Duodenal mucosa (tissue), 2 donors: Measurements from ENCODE around the gene LYZL4.

Source experiments
- H3K27ac ChIP-seq: one replicate; pipeline ENCODE4 v1.7.0; 2013; ENCODE audit warnings: low read depth, low read length
- H3K27me3 ChIP-seq, 2 donors: one replicate each; pipeline ENCODE4 v1.7.0; 2013; ENCODE audit warnings: low read length in 2 of 2, control low read depth in 1 of 2; ENCODE audit not compliant: insufficient read depth in 2 of 2, control insufficient read depth in 1 of 2
- H3K36me3 ChIP-seq, 2 donors: one replicate each; pipeline ENCODE4 v1.7.0; 2013; ENCODE audit warnings: low read length in 2 of 2, control low read depth in 1 of 2; ENCODE audit not compliant: insufficient read depth in 2 of 2, control insufficient read depth in 1 of 2
- H3K4me1 ChIP-seq, 2 donors: one replicate each; pipeline ENCODE4 v1.7.0; 2013; ENCODE audit warnings: low read length in 2 of 2, control low read depth in 1 of 2; ENCODE audit not compliant: insufficient read depth in 2 of 2, control insufficient read depth in 1 of 2
- H3K4me3 ChIP-seq, 2 donors: one replicate each; pipeline ENCODE4 v1.7.0; 2013; ENCODE audit warnings: low read length in 2 of 2, low read depth in 1 of 2
- H3K9ac ChIP-seq, 2 donors: one replicate each; pipeline ENCODE4 v1.7.0; 2013; ENCODE audit warnings: low read length in 2 of 2, low read depth in 1 of 2
- H3K9me3 ChIP-seq, 2 donors: one replicate each; pipeline ENCODE4 v1.7.0; 2013; ENCODE audit warnings: low read length in 2 of 2, control low read depth in 1 of 2; ENCODE audit not compliant: control insufficient read depth in 1 of 2

LYZL4 gene

GRCh38 chr3:42375121-42375800 is 35.1 kb downstream of the LYZL4 start:
- Histone ChIP-seq H3K4me1 (no peaks in the 10 kb centered on the region), H3K9ac (no peak overlapping the region), H3K27ac (no peak overlapping the region), H3K27me3 (no peaks in the 10 kb centered on the region), H3K9me3 (no peaks in the 10 kb centered on the region), H3K4me3 (no peak overlapping the region), H3K36me3 (no peaks in the 10 kb centered on the region)

GRCh38 chr3:42371776-42372175 is 38.6 kb downstream of the LYZL4 start:
- Histone ChIP-seq H3K27me3 (no peaks in the 10 kb centered on the region), H3K9ac (no peak overlapping the region), H3K27ac (no peak overlapping the region)

GRCh38 chr3:42369832-42370231 is 40.6 kb downstream of the LYZL4 start:
- Histone ChIP-seq H3K4me1 (peaks cover 0 to 3% of the 10 kb centered on the region in 2 donors), H3K27me3 (no peaks in the 10 kb centered on the region), H3K4me3 (no peak overlapping the region), H3K27ac (no peak overlapping the region), H3K9ac (no peak overlapping the region), H3K36me3 (no peaks in the 10 kb centered on the region), H3K9me3 (no peaks in the 10 kb centered on the region)

More at GRCh38 chr3:42371776-42372175, 38.6 kb downstream of the LYZL4 start:
- no peak overlapping the region for H3K4me3 ChIP-seq
- H3K9me3 ChIP-seq: no peaks in the 10 kb centered on the region
- H3K4me1 ChIP-seq: peaks cover 0 to 3% of the 10 kb centered on the region in 2 donors
- H3K36me3 ChIP-seq: no peaks in the 10 kb centered on the region

GRCh38 chr3:42369304-42369703 is 41.1 kb downstream of the LYZL4 start:
- Histone ChIP-seq H3K9ac (no peak overlapping the region), H3K4me3 (no peak overlapping the region), H3K27me3 (no peaks in the 10 kb centered on the region), H3K36me3 (no peaks in the 10 kb centered on the region), H3K4me1 (peaks cover 0 to 3% of the 10 kb centered on the region in 2 donors), H3K27ac (no peak overlapping the region), H3K9me3 (no peaks in the 10 kb centered on the region)

- no peaks in the 10 kb centered on the region for H3K36me3 ChIP-seq
- H3K27ac ChIP-seq: no peak overlapping the region
- H3K9me3 ChIP-seq: no peaks in the 10 kb centered on the region
- no peak overlapping the region for H3K4me3 ChIP-seq
- no peaks in the 10 kb centered on the region for H3K27me3 ChIP-seq
- H3K9ac ChIP-seq: no peak overlapping the region
- H3K4me1 ChIP-seq: peaks cover 0 to 3% of the 10 kb centered on the region in 2 donors
These were observed 41.5 kb downstream of the LYZL4 start for GRCh38 chr3:42368861-42369260.

- Histone ChIP-seq H3K27me3 (no peaks in the 10 kb centered on the region), H3K36me3 (no peaks in the 10 kb centered on the region), H3K9ac (no peak overlapping the region), H3K9me3 (no peaks in the 10 kb centered on the region), H3K4me3 (no peak overlapping the region), H3K27ac (no peak overlapping the region), H3K4me1 (peaks cover 0 to 3% of the 10 kb centered on the region in 2 donors)
These were observed 42.5 kb downstream of the LYZL4 start for GRCh38 chr3:42367903-42368302.

GRCh38 chr3:42366550-42366949 is 43.9 kb downstream of the LYZL4 start:
- H3K9me3 ChIP-seq: no peaks in the 10 kb centered on the region
- no peaks in the 10 kb centered on the region for H3K36me3 ChIP-seq
- H3K4me1 ChIP-seq: peaks cover 0 to 3% of the 10 kb centered on the region in 2 donors
- no peak overlapping the region for H3K27ac ChIP-seq
- no peak overlapping the region for H3K4me3 ChIP-seq
- H3K27me3 ChIP-seq: no peaks in the 10 kb centered on the region
- H3K9ac ChIP-seq: no peak overlapping the region

- no peak overlapping the region for H3K27ac ChIP-seq
- no peak overlapping the region for H3K4me3 ChIP-seq
- no peak overlapping the region for H3K9ac ChIP-seq
- H3K36me3 ChIP-seq: no peaks in the 10 kb centered on the region
- no peaks in the 10 kb centered on the region for H3K9me3 ChIP-seq
- no peaks in the 10 kb centered on the region for H3K27me3 ChIP-seq
- no peaks in the 10 kb centered on the region for H3K4me1 ChIP-seq
These were observed 53.1 kb downstream of the LYZL4 start for GRCh38 chr3:42357335-42357734.

GRCh38 chr3:42355612-42356011 is 54.8 kb downstream of the LYZL4 start:
- no peaks in the 10 kb centered on the region for H3K9me3 ChIP-seq
- no peak overlapping the region for H3K9ac ChIP-seq
- no peaks in the 10 kb centered on the region for H3K27me3 ChIP-seq
- H3K4me1 ChIP-seq: no peaks in the 10 kb centered on the region
- H3K27ac ChIP-seq: no peak overlapping the region
- H3K36me3 ChIP-seq: no peaks in the 10 kb centered on the region
- no peak overlapping the region for H3K4me3 ChIP-seq

GRCh38 chr3:42353631-42354030 is 56.8 kb downstream of the LYZL4 start:
- no peaks in the 10 kb centered on the region for H3K36me3 ChIP-seq
- no peaks in the 10 kb centered on the region for H3K4me1 ChIP-seq
- no peak overlapping the region for H3K27ac ChIP-seq
- H3K4me3 ChIP-seq: no peak overlapping the region
- H3K9me3 ChIP-seq: no peaks in the 10 kb centered on the region
- H3K27me3 ChIP-seq: no peaks in the 10 kb centered on the region
- no peak overlapping the region for H3K9ac ChIP-seq
